Progenitor cell of endocrine pancreas (in vitro differentiated cells): ENCODE results near the gene CRAMP1. TPM values are rescaled to one million over a fixed set of nuclear protein-coding genes. Genes with fewer than 3 reads are reported as not detected.

Experiments
- DNase-seq: peaks from one replicate; pipeline ENCODE4 v3.0.0; 2021; ENCODE audit warnings: low spot score; ENCODE audit not compliant: unreplicated experiment
- H3K27ac Mint-ChIP-seq: 2 replicates; pipeline ENCODE4 v1.8.0; 2021; ENCODE audit warnings: mild to moderate bottlenecking, moderate library complexity, mixed read lengths
- H3K27me3 Mint-ChIP-seq: 2 replicates; pipeline ENCODE4 v1.8.0; 2021; ENCODE audit warnings: mixed read lengths
- H3K36me3 Mint-ChIP-seq: 2 replicates; pipeline ENCODE4 v1.8.0; 2022; ENCODE audit warnings: mixed read lengths; ENCODE audit not compliant: insufficient read depth
- H3K4me1 Mint-ChIP-seq: 2 replicates; pipeline ENCODE4 v1.8.0; 2021; ENCODE audit warnings: low read depth, mixed read lengths
- H3K4me3 Mint-ChIP-seq: 2 replicates; pipeline ENCODE4 v1.8.0; 2021; ENCODE audit warnings: low read depth, mild to moderate bottlenecking, moderate library complexity, mixed read lengths
- H3K9me3 Mint-ChIP-seq: 2 replicates; pipeline ENCODE4 v1.8.0; 2021; ENCODE audit warnings: low read depth, mixed read lengths
- total RNA-seq: library from RNA; stranded (reverse); gene quantifications from 2 replicates; pipeline ENCODE4 v1.2.1, GENCODE V29; 2021
- TF ChIP-seq, protein P1 (sequence below): fragments of 200-600 bp; sonication (generic); IDR thresholded peaks from one replicate; pipeline ENCODE4 v1.5.0; 2021; ENCODE audit warnings: antibody characterized with exemption, mild to moderate bottlenecking; ENCODE audit not compliant: unreplicated experiment

CRAMP1 gene
- total RNA-seq, 1 donor from 2014 or later, result 58.3 TPM

DNA sequence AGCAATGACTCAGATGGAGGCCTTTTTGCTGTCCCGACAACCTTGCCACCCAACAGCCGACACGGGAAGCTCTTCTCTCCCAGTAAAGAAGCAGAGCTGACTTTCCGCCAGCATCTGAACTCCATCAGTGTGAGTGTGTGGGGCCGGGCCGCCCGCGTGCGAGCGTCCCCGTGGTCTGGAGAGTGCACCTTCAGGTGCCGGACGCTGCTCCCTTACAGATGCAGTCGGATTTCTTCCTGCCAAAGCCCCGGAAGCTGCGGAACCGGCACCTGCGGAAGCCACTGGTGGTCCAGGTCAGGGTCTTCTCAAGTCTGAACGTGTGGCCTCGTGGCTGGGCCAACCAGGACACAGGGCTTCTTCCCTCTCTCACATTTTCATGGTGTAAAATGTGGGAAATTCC, 50.4 kb downstream of the CRAMP1 start:
- no peaks in the 10 kb centered on the region for H3K9me3 Mint-ChIP-seq

DNA sequence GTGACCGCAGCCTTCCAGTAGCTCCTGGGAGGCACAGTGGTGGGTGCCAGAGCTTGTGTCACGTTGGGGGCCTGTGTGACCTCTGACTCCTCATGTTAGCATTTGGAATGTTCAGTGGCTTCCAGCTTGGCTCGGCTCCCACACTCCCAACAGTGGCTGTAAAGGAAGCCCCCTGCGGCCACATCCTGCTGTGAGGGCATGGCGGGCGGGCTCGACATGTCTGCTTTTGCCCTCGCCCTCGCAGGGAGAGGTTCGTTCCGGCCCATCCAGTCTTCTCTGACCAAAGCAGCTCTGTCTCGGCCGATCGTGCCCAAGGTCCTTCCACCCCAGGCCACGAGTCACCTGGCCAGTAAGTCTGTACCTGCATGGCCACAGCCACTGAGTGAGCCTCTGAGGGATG, 53.7 kb downstream of the CRAMP1 start:
- TF ChIP-seq, protein P1, sequence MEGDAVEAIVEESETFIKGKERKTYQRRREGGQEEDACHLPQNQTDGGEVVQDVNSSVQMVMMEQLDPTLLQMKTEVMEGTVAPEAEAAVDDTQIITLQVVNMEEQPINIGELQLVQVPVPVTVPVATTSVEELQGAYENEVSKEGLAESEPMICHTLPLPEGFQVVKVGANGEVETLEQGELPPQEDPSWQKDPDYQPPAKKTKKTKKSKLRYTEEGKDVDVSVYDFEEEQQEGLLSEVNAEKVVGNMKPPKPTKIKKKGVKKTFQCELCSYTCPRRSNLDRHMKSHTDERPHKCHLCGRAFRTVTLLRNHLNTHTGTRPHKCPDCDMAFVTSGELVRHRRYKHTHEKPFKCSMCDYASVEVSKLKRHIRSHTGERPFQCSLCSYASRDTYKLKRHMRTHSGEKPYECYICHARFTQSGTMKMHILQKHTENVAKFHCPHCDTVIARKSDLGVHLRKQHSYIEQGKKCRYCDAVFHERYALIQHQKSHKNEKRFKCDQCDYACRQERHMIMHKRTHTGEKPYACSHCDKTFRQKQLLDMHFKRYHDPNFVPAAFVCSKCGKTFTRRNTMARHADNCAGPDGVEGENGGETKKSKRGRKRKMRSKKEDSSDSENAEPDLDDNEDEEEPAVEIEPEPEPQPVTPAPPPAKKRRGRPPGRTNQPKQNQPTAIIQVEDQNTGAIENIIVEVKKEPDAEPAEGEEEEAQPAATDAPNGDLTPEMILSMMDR, result no peak
- Mint-ChIP-seq H3K27ac (no peak overlapping the region), H3K27me3 (no peaks in the 10 kb centered on the region), H3K4me1 (no peaks in the 10 kb centered on the region), H3K9me3 (no peaks in the 10 kb centered on the region), H3K4me3 (no peak overlapping the region), H3K36me3 (peaks cover 23% of the 10 kb centered on the region)
- no peak for DNase-seq

More for the DNA sequence above, 50.4 kb downstream of the CRAMP1 start:
- no peak for DNase-seq
- no peaks in the 10 kb centered on the region for H3K4me1 Mint-ChIP-seq
- TF ChIP-seq, protein P1, result no peak
- H3K36me3 Mint-ChIP-seq, result peaks cover 15% of the 10 kb centered on the region
- H3K4me3 Mint-ChIP-seq, result no peak overlapping the region
- H3K27me3 Mint-ChIP-seq, result no peaks in the 10 kb centered on the region
- no peak overlapping the region for H3K27ac Mint-ChIP-seq

DNA sequence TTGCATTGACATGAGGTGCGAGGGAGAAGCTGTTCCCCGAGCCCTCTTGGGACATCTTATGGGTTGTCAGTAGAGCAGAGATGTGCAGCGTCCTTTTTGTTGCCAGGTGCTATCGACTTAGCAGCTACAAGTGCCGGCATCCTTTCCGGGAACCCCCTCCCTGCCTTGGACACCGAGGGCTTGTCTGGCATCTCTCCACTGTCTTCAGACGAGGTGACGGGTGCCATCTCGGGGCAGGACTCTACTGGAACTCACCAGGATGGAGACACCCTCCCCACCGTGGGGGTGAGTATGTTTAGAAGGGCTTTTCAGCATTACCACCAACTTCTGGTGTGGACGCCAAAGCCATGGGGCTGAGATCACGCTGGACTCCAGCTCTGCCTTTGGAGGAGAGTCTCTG, 54.2 kb downstream of the CRAMP1 start:
- TF ChIP-seq, protein P1, result no peak
- Mint-ChIP-seq H3K9me3 (no peaks in the 10 kb centered on the region), H3K4me3 (no peak overlapping the region), H3K36me3 (peaks cover 27% of the 10 kb centered on the region), H3K27me3 (no peaks in the 10 kb centered on the region), H3K4me1 (no peaks in the 10 kb centered on the region), H3K27ac (no peak overlapping the region)
- DNase-seq, result no peak

DNA sequence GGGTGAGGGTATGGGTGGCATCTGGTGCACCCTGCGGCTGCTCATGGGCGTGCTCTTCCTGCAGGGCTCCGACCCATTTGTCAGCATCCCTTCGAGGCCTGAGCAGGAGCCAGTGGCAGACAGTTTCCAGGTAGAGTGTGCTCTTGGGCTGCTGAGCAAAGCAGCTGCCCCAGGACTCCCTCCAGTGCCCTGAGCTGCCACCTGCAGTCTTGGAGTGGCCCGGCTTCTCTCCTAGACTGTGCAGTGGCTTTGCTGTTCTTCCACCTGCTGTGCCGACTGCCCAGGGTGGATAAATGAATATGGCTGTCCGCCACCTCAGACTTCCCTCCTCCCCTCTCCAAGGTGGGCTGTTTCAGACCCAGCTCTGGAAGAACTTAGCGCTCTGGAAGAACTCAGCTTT, 55.1 kb downstream of the CRAMP1 start:
- Mint-ChIP-seq H3K27ac (no peak overlapping the region), H3K27me3 (no peaks in the 10 kb centered on the region), H3K4me3 (no peak overlapping the region), H3K36me3 (peaks cover 28% of the 10 kb centered on the region), H3K9me3 (no peaks in the 10 kb centered on the region), H3K4me1 (no peaks in the 10 kb centered on the region)
- DNase-seq, result no peak
- TF ChIP-seq, protein P1, result no peak

DNA sequence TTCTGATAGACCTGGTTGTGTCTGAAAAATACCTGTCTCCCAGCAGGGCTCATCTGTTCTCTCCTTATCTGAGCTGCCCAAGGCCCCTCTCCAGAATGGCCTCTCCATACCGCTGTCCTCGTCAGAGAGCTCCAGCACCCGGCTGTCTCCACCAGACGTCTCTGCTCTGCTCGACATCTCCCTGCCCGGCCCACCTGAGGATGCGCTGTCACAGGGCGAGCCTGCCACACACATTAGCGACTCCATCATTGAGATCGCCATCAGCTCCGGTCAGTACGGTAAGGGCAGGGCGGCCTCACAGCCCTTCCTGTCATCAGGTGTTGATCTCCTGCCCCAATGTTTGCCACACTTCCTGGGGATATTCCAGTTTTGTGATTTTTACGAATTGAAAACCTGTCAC, 55.8 kb downstream of the CRAMP1 start:
- Mint-ChIP-seq H3K27ac (no peak overlapping the region), H3K4me1 (no peaks in the 10 kb centered on the region), H3K4me3 (no peak overlapping the region), H3K27me3 (no peaks in the 10 kb centered on the region), H3K36me3 (peaks cover 28% of the 10 kb centered on the region), H3K9me3 (no peaks in the 10 kb centered on the region)
- TF ChIP-seq, protein P1, result no peak
- DNase-seq, result no peak
